NCI-H69 (cell line): ENCODE measurements around the gene EIF4G3.
"Not testable (repeated sequence)": the region's sequence is repeated elsewhere in the genome, so short reads cannot be mapped to it uniquely, and the experiment has no call there.

Source experiments
- DNase-seq: peaks from one replicate; lab custom pipeline; 2025; lab: John Stamatoyannopoulos, UW

EIF4G3 gene

DNA sequence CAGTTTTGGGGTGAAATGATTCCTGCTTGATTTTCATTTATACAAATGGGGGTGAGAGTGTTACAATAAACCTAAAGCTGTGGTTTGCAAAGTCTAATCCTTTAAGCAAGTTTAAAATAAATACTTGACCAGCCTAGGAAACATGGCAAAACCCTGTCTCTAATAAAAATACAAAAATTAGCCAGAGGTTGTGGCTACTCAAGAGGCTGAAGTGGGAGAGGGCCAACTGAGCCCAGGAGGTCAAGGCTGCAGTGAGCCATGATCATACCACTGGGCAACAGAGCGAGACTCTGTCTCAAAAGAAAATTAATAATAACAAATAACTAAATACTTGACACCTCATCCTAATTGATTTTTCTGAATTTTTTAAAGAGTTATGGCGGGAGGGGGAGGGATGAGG is 110.8 kb downstream of the EIF4G3 start:
- DNase-seq: no peak

GRCh38 chr1:21064057-21064456 is 112.6 kb downstream of the EIF4G3 start:
- DNase-seq: no peak

DNA sequence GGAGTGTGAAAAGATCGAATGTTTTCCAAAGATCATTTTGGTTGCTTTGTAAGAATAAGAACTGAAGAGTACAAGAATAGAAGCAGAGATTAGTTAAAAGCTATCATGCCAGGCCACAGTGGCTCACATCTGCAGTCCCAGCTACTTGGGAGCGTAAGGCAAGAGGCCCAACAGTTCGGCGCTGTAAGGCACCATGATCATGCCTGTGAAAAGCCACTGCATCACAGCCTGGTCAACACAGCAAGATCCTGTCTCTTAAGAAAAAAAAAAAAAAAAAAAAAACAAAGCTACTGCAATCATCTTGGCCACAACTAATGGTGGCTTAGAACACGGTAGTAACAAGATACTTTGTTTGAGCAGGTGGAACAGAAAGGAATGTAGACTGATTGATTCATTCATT is 116.2 kb downstream of the EIF4G3 start:
- DNase-seq: peak; percentile 5

DNA sequence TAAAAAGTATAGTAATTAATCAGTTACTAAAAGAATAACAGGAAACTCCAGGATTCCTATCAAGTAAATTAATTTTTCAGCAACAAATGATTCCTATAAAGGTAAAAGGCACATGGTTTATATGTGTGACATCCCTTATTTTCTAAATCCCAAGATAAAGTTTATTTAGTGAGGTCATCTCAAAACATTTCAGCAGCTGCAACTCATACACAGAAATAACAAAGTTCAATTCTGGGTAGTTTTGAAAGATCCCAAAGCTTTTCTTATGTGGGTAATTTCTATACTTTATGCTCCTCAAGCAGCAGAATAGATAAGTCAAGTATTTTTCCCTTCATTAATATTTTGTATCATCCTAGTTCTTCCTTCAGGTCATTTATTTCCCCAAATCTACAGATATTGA is 117.7 kb downstream of the EIF4G3 start:
- DNase-seq: no peak

DNA sequence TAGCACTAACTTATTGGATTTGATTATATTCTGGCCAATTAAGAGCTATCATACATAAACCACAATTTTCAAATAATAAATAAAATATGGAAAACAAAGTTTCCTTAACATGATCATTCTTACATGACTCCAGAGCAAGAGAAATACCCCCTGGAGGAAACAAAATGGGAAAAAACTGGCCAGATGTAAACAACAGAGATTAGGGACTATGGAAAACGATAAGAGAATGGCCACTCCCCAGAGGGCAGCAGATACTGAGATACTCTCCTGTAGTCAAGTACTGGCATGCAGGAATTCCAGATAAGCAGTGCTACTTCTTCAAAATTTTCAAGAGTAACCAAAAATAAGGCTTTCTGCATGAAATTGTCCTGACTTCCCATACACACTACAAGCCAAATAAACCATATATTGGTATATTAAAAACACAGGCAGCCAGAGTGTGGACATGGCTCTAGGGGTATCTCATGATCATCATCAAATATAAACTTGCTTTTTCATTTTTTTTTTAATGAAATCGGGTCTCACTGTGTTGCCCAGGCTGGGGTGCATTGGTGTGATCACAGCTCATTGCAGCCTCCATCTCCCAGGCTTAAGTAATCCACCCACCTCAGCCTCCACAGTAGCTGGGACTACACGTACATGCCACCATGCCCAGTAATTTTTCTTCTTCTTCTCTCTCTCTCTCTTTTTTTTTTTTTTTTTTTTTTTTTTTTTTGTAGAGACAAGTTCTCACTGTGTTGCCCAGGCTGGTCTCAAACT is 118.5 kb downstream of the EIF4G3 start:
- DNase-seq: no peak

- not testable (repeated sequence) for DNase-seq
Measured at GRCh38 chr1:21053189-21053928, 123.3 kb downstream of the EIF4G3 start.

GRCh38 chr1:21052034-21052433 is 124.7 kb downstream of the EIF4G3 start:
- DNase-seq: no peak

DNA sequence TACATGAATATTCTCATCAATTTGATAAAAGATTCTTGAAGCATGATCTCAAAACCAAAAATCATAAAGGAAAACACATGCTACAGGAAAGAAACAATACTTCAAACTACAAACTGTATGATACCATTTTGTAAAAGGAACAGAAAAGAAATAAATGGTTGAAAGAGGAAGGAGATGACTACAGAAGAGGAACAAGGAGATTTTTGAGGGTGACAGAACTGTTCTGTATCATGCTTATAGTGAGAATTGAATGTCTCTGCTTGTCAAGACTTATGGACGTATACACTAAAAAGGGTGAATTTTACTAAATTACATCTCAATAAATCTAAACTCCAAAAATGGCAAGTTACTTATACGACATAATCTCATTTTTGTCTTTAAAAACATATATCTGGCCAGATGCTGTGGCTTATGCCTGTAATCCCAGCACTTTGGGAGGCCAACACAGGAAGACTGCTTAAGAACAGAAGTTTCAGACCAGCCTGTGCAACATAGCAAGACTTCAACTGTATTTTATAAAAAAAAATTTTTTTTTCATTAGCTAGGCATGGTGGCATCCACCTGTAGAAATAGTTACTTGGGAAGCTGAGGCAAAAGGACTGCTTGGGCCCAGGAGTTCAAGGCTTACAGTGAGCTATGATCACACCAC is 125.4 kb downstream of the EIF4G3 start:
- DNase-seq: no peak

GRCh38 chr1:21050031-21050430 is 126.7 kb downstream of the EIF4G3 start:
- DNase-seq: no peak

GRCh38 chr1:21048462-21048861 is 128.2 kb downstream of the EIF4G3 start:
- no peak for DNase-seq

DNA sequence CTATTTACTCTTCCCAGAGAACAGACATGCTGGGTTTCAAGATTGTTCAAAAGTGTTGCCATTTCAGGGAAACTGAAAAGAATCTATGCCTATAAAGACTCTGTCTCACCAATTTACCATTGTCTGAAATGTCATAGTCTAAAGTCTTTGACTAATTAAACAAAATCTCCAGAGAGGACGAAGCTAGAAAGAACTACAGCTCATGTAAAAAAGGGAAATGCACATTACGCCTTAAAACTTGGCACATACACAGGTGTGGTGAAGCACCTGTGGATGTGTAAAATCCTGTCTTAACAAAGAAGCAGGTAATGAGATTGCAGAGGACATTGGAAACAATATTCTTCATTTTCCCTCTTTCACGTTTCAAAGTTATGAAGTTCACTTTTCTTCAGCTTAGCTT is 130.6 kb downstream of the EIF4G3 start:
- peak; percentile 27 for DNase-seq

DNA sequence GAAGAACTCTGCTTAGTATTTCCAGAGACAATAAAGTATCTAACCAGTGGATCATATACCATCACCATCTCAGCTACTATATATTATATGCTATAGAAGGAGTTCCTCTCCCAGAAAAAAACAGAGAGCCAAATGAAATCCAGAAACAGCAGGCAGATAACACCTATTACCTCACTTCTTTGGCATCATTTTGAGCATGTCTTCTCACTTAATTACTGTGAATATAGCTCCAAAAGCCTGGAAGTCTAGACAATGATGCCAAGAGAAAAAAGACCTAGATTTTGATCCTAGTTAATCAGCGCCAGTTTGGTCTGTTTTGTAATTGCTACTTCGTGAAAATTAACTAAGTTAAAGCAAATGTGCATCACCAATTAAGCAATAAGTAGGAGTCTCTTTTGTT is 131.3 kb downstream of the EIF4G3 start:
- peak; percentile 40 for DNase-seq

GRCh38 chr1:21042929-21043605 is 133.6 kb downstream of the EIF4G3 start:
- no peak for DNase-seq

DNA sequence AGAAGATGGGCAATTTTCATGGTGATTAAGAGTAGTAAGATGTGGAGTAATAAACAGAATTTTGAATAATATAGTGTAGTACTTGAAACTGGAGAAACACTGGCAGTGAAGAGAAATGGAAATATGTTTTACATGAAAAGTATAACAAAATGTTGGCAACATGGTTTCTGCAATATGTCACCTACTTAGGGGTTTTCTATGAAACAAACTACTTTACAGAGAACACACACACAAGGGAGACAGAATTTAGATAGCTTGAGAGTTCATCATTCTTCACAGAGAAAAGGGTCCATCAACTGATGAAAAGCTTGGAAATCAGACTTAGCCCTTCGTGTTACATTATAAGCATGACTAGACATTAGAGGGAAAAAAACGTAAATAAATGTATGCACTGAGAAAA is 135.2 kb downstream of the EIF4G3 start:
- DNase-seq: no peak

- no peak for DNase-seq
Measured at GRCh38 chr1:21037091-21037490, 139.6 kb downstream of the EIF4G3 start.

DNA sequence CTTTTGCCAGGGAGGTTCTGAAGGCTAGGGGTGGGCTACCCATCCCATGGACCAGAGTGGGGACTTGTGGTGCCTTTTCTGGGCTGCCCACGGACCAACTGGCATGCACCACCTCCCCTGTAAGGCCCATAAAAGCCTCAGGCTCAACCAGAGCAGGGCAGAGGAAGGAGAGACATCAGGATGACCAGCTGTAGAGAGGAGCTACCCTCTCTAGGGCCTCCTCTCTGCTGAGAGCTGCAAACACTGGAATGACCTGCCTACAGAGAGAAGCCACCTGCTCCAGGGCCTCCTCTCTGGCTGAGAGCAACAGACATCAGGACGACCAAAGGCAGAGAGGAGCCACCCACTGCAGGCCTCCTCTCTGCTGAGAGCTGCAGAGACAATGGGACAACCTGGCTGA is 140.9 kb downstream of the EIF4G3 start:
- DNase-seq: no peak

DNA sequence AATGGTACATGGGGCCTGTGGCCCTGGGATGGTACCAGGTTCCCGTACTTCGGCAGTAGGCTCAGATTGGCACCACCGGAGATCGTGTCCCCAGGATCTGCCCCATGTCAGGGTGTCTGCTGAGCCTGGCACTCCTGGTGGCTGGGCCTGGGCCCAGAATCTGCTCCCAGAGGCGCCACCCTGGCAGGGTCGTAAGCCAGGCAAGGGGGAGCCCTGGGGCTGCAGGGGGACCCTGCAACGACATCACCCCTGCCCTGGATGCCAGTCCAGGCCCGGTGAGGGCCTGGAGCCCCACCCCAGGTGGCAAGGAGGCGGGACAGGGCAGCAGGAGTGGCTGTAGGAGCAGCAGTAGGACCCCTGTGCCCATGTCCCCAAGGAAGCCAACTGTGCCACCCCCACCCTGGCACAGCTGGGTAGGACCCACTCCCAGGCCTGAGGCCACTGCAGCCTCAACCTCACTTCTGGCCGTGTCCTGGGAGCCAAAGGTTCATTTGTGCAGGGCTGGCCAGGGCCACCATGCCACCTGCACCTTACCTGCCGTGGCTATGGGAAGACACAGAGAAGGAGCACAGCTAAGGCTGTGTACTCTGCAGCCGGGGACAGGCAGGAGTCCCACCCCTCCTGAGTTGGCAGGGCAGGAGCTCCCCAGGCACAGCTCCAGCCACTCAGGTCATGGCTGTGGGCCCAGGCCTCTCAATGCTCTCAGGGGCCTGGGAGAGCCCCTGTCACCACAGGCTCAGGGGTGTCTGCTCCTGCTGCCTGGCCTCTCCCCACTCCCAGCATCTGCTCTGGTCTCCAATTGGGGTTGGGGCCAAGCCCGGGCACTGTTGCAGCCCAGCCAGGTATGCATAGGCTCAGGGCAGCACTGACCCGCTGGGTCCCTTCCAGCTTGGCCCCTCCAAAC is 141.7 kb downstream of the EIF4G3 start:
- no peak for DNase-seq

DNA sequence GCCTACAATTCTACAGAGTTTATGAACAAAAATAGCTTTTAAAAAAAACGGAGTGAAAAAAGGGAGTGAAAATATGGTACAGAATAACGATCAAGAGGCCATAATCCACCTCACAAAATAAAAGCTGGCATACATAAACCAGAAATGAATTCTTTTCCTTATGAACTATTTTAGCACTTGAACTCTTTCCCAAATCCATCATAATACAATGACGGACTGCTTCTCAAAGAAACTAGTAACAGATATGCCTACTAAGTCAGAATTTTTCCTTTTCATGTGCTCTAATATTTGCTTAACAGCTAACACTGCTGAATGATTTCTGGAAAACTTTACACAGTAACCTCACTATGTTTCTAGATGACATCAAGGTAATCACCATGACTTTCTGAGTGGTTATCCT is 144.0 kb downstream of the EIF4G3 start:
- DNase-seq: no peak

- no peak for DNase-seq
Measured at GRCh38 chr1:21030181-21030580, 146.5 kb downstream of the EIF4G3 start.

- no peak for DNase-seq
Measured at GRCh38 chr1:21028520-21029145, 148.1 kb downstream of the EIF4G3 start.

DNA sequence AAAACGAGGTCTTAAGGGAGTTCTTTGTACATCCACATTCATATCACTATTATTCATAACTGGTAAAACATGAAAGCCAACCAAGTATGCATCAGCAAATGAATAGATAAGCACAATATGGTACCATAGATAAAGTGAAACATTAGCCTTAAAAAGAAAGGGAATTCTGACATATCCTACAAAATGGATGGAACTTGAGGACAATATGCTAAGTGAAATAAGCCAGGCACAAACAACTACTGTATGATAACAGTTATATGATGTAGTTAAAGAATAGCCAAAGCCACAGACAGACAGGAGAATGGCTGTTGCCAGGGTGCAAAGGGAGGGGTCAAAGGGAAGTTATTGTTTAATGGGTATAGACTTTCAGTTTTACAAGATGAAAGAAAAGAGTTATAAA is 148.9 kb downstream of the EIF4G3 start:
- no peak for DNase-seq
